ENCODE measurements around the gene MAGOHB. TPM values are rescaled to one million over a fixed set of nuclear protein-coding genes. Genes with fewer than 3 reads are reported as not detected.
"Not testable (repeated sequence)": the region's sequence is repeated elsewhere in the genome, so short reads cannot be mapped to it uniquely, and the experiment has no call there.

MAGOHB gene
- total RNA-seq, 5 donors from 2014 or later (not counting 1 experiment from before 2014, with no cell fraction given) = 11.6 to 22.9 (median 20.3) TPM

GRCh38 chr12:10584415-10584814 lies 29.0 kb downstream of the MAGOHB start:
- Histone ChIP-seq H3K27ac (ENCODE audit: low read length) (no peak overlapping the region), H3K4me1 (ENCODE audit: control insufficient read depth in 1 of 2, extremely low read depth in 1 of 2, insufficient read depth in 2 of 2, low read length in 2 of 2) (no peaks in the 10 kb centered on the region), H3K4me3 (ENCODE audit: control insufficient read depth in 1 of 2, extremely low read depth in 1 of 2, low read length in 1 of 2) (no peak overlapping the region), H3K27me3 (replicated peaks in 1 of 2; ENCODE audit: control insufficient read depth in 2 of 2, extremely low read depth in 1 of 2, insufficient read depth in 2 of 2, low read length in 1 of 2) (no peaks in the 10 kb centered on the region), H3K9me3 (no peaks in the 10 kb centered on the region), H3K36me3 (ENCODE audit: control insufficient read depth in 2 of 2, extremely low read depth in 1 of 2, insufficient read depth in 1 of 2, low read length in 1 of 2) (peaks cover 0 to 4% of the 10 kb centered on the region in 2 donors)
- Mint-ChIP-seq H3K9me3 (peaks cover 0 to 11% (median 0%) of the 10 kb centered on the region in 3 donors), H3K27ac (no peak overlapping the region), H3K36me3 (peaks cover 39% of the 10 kb centered on the region), H3K4me3 (no peak overlapping the region), H3K4me1 (no peaks in the 10 kb centered on the region), H3K27me3 (no peaks in the 10 kb centered on the region)
- ATAC-seq (replicated peaks in 1 of 4) = no peak
- no CpG with 5 or more reads among the region's 1 CpG for WGBS (ENCODE audit: insufficient coverage)
- no peak for DNase-seq
- POLR2A ChIA-PET = interaction anchor here in 1 of 2 donors (0.6 kb wide), 1 partner anchor 188 kb away, joined by 4 read pairs; no protein-coding TSS in a partner anchor
- CTCF ChIA-PET = interaction anchor here (0.6 to 0.7 kb wide), 2 partner anchors 84 to 672 kb away, joined by 3 read pairs; no protein-coding TSS in a partner anchor

GRCh38 chr12:10582704-10583103 lies 30.7 kb downstream of the MAGOHB start:
- H3K36me3 Mint-ChIP-seq = peaks cover 33% of the 10 kb centered on the region
- H3K27me3 Mint-ChIP-seq = no peaks in the 10 kb centered on the region
- H3K27ac Mint-ChIP-seq = no peak overlapping the region
- Histone ChIP-seq H3K36me3 (ENCODE audit: control insufficient read depth in 2 of 2, extremely low read depth in 1 of 2, insufficient read depth in 1 of 2, low read length in 1 of 2) (peaks cover 0 to 4% of the 10 kb centered on the region in 2 donors), H3K27me3 (replicated peaks in 1 of 2; ENCODE audit: control insufficient read depth in 2 of 2, extremely low read depth in 1 of 2, insufficient read depth in 2 of 2, low read length in 1 of 2) (no peaks in the 10 kb centered on the region), H3K27ac (ENCODE audit: low read length) (no peak overlapping the region), H3K9me3 (no peaks in the 10 kb centered on the region), H3K4me1 (ENCODE audit: control insufficient read depth in 1 of 2, extremely low read depth in 1 of 2, insufficient read depth in 2 of 2, low read length in 2 of 2) (no peaks in the 10 kb centered on the region), H3K4me3 (ENCODE audit: control insufficient read depth in 1 of 2, extremely low read depth in 1 of 2, low read length in 1 of 2) (no peak overlapping the region)
- ChIA-PET POLR2A (no interaction called here), CTCF (no interaction called here)
- no peak overlapping the region for H3K4me3 Mint-ChIP-seq
- H3K9me3 Mint-ChIP-seq = peaks cover 0 to 11% (median 0%) of the 10 kb centered on the region in 3 donors
- ATAC-seq (replicated peaks in 1 of 4) = no peak
- H3K4me1 Mint-ChIP-seq = no peaks in the 10 kb centered on the region
- WGBS (ENCODE audit: insufficient coverage) = no CpG with 5 or more reads among the region's 3 CpGs
- no peak for DNase-seq

GRCh38 chr12:10582133-10582532 lies 31.3 kb downstream of the MAGOHB start:
- H3K27ac ChIP-seq (ENCODE audit: low read length); H3K4me1 ChIP-seq (ENCODE audit: control insufficient read depth in 1 of 2, extremely low read depth in 1 of 2, insufficient read depth in 2 of 2, low read length in 2 of 2); CTCF ChIA-PET; H3K4me1 Mint-ChIP-seq; H3K4me3 ChIP-seq (ENCODE audit: control insufficient read depth in 1 of 2, extremely low read depth in 1 of 2, low read length in 1 of 2); POLR2A ChIA-PET; H3K4me3 Mint-ChIP-seq; DNase-seq; ATAC-seq (replicated peaks in 1 of 4); H3K27me3 ChIP-seq (replicated peaks in 1 of 2; ENCODE audit: control insufficient read depth in 2 of 2, extremely low read depth in 1 of 2, insufficient read depth in 2 of 2, low read length in 1 of 2); H3K9me3 ChIP-seq; H3K27ac Mint-ChIP-seq; H3K36me3 ChIP-seq (ENCODE audit: control insufficient read depth in 2 of 2, extremely low read depth in 1 of 2, insufficient read depth in 1 of 2, low read length in 1 of 2); H3K27me3 Mint-ChIP-seq: not testable (repeated sequence)
- WGBS (ENCODE audit: insufficient coverage) = 100% methylated on average over 1 of the region's 3 CpGs
- H3K36me3 Mint-ChIP-seq = peaks cover 28% of the 10 kb centered on the region
- H3K9me3 Mint-ChIP-seq = peaks cover 0 to 11% (median 0%) of the 10 kb centered on the region in 3 donors

GRCh38 chr12:10574307-10574706 lies 39.1 kb downstream of the MAGOHB start:
- no peak for ATAC-seq (replicated peaks in 1 of 4)
- no peaks in the 10 kb centered on the region for H3K27me3 ChIP-seq (replicated peaks in 1 of 2; ENCODE audit: control insufficient read depth in 2 of 2, extremely low read depth in 1 of 2, insufficient read depth in 2 of 2, low read length in 1 of 2)
- H3K9me3 ChIP-seq = no peaks in the 10 kb centered on the region
- ChIA-PET POLR2A (no interaction called here), CTCF (no interaction called here)
- no peak for DNase-seq
- H3K27ac Mint-ChIP-seq = no peak overlapping the region
- no peak overlapping the region for H3K4me3 ChIP-seq (ENCODE audit: control insufficient read depth in 1 of 2, extremely low read depth in 1 of 2, low read length in 1 of 2)
- H3K4me3 Mint-ChIP-seq = no peak overlapping the region
- H3K27me3 Mint-ChIP-seq = peaks cover 0 to 5% of the 10 kb centered on the region in 2 donors
- no peaks in the 10 kb centered on the region for H3K36me3 ChIP-seq (ENCODE audit: control insufficient read depth in 2 of 2, extremely low read depth in 1 of 2, insufficient read depth in 1 of 2, low read length in 1 of 2)
- H3K36me3 Mint-ChIP-seq = no peaks in the 10 kb centered on the region
- H3K9me3 Mint-ChIP-seq = no peaks in the 10 kb centered on the region
- H3K4me1 Mint-ChIP-seq = no peaks in the 10 kb centered on the region
- no CpG with 5 or more reads among the region's 2 CpGs for WGBS (ENCODE audit: insufficient coverage)
- no peak overlapping the region for H3K27ac ChIP-seq (ENCODE audit: low read length)
- H3K4me1 ChIP-seq (ENCODE audit: control insufficient read depth in 1 of 2, extremely low read depth in 1 of 2, insufficient read depth in 2 of 2, low read length in 2 of 2) = no peaks in the 10 kb centered on the region

GRCh38 chr12:10572021-10572490 lies 41.4 kb downstream of the MAGOHB start:
- no CpG with 5 or more reads among the region's 3 CpGs for WGBS (ENCODE audit: insufficient coverage)
- H3K4me1 Mint-ChIP-seq; POLR2A ChIA-PET; H3K36me3 Mint-ChIP-seq; H3K9me3 ChIP-seq; H3K4me3 ChIP-seq (ENCODE audit: control insufficient read depth in 1 of 2, extremely low read depth in 1 of 2, low read length in 1 of 2); ATAC-seq (replicated peaks in 1 of 4); DNase-seq; H3K27me3 ChIP-seq (replicated peaks in 1 of 2; ENCODE audit: control insufficient read depth in 2 of 2, extremely low read depth in 1 of 2, insufficient read depth in 2 of 2, low read length in 1 of 2); H3K27ac ChIP-seq (ENCODE audit: low read length); H3K9me3 Mint-ChIP-seq; H3K27ac Mint-ChIP-seq; H3K4me3 Mint-ChIP-seq; H3K4me1 ChIP-seq (ENCODE audit: control insufficient read depth in 1 of 2, extremely low read depth in 1 of 2, insufficient read depth in 2 of 2, low read length in 2 of 2); H3K36me3 ChIP-seq (ENCODE audit: control insufficient read depth in 2 of 2, extremely low read depth in 1 of 2, insufficient read depth in 1 of 2, low read length in 1 of 2): not testable (repeated sequence)
- CTCF ChIA-PET = interaction anchor here in 1 of 2 donors (0.6 kb wide), 1 partner anchor 192 kb away, joined by 3 read pairs; no protein-coding TSS in a partner anchor
- peaks cover 0 to 12% of the 10 kb centered on the region in 2 donors for H3K27me3 Mint-ChIP-seq

GRCh38 chr12:10571141-10571540 lies 42.3 kb downstream of the MAGOHB start:
- Histone ChIP-seq H3K4me1 (ENCODE audit: control insufficient read depth in 1 of 2, extremely low read depth in 1 of 2, insufficient read depth in 2 of 2, low read length in 2 of 2) (no peaks in the 10 kb centered on the region), H3K27ac (ENCODE audit: low read length) (no peak overlapping the region), H3K4me3 (ENCODE audit: control insufficient read depth in 1 of 2, extremely low read depth in 1 of 2, low read length in 1 of 2) (no peak overlapping the region), H3K9me3 (no peaks in the 10 kb centered on the region), H3K27me3 (replicated peaks in 1 of 2; ENCODE audit: control insufficient read depth in 2 of 2, extremely low read depth in 1 of 2, insufficient read depth in 2 of 2, low read length in 1 of 2) (no peaks in the 10 kb centered on the region), H3K36me3 (ENCODE audit: control insufficient read depth in 2 of 2, extremely low read depth in 1 of 2, insufficient read depth in 1 of 2, low read length in 1 of 2) (no peaks in the 10 kb centered on the region)
- CTCF ChIA-PET = interaction anchor here in 1 of 2 donors (0.6 kb wide), 1 partner anchor 1239 kb away, joined by 3 read pairs; no protein-coding TSS in a partner anchor
- Mint-ChIP-seq H3K4me3 (no peak overlapping the region), H3K27me3 (peaks cover 0 to 17% of the 10 kb centered on the region in 2 donors), H3K9me3 (no peaks in the 10 kb centered on the region), H3K36me3 (no peaks in the 10 kb centered on the region), H3K27ac (no peak overlapping the region), H3K4me1 (peaks cover 2 to 10% (median 5%) of the 10 kb centered on the region in 3 donors)
- ATAC-seq (replicated peaks in 1 of 4) (no peak), DNase-seq (no peak)
- POLR2A ChIA-PET = interaction anchor here in 1 of 2 donors (0.6 kb wide), 1 partner anchor 13 kb away, joined by 9 read pairs; no protein-coding TSS in a partner anchor
- WGBS (ENCODE audit: insufficient coverage) = 81% methylated on average over 3 of the region's 11 CpGs

Measured in T-cell (primary cell).